Activated CD8-positive, alpha-beta memory T cell treated with anti-CD3 and anti-CD28 coated beads, Interleukin-2, amount 50 U/mL, for 24 hours (primary cell): ENCODE measurements around the gene RHBDF2.

Source experiments
- DNase-seq: peaks from one replicate; pipeline ENCODE4 v3.0.0-alpha.2; 2020; ENCODE audit errors: extremely low read depth

The RHBDF2 gene

GRCh38 chr17:76501018-76501826 is at the start of gene RHBDF2:
RHBDF2 (minus strand) TSS chr17:76501423; CDS start chr17:76481524, 19,899 bp downstream.
- DNase-seq: peak; percentile 88

DNA sequence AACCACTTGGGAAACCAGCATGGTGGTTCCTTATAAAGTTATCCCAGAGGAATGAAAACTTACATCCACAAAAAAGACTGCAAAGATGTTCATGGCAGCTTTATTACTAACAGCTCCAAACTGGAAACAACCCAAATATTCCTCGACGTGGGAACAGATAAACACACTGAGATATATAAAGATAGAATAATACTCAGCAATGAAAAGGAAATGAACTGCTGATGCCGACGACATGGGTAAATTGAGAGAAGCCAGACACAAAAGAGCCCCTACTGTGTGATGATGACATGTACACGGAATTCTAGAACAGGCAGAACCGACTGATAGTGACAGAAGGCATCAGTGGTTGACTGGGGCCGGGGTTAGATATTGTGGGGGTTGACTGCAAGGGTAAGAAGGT is 48.3 kb upstream of the RHBDF2 start:
- DNase-seq: no peak

- no peak for DNase-seq
These were observed 47.9 kb upstream of the RHBDF2 start for GRCh38 chr17:76549215-76549518.

GRCh38 chr17:76548378-76549214 is 47.4 kb upstream of the RHBDF2 start:
- DNase-seq: no peak

DNA sequence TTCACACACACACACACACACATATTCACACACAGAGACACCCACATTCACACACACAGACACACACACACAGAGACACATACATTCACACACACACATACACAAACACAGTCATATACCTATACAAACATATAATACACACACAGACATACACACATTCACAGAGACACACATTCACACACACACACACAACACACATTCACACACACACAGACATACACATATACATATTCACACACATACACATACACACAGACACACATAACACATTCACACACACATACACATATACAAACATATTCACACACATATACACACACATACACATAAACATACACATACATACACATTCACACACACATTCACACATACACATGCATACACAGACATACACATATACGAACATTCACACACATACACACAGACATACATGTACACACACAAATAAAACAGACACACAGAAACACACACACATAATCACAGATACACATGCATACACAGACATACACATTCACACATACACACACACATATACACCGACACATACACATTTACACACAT is 46.5 kb upstream of the RHBDF2 start:
- DNase-seq: no peak

DNA sequence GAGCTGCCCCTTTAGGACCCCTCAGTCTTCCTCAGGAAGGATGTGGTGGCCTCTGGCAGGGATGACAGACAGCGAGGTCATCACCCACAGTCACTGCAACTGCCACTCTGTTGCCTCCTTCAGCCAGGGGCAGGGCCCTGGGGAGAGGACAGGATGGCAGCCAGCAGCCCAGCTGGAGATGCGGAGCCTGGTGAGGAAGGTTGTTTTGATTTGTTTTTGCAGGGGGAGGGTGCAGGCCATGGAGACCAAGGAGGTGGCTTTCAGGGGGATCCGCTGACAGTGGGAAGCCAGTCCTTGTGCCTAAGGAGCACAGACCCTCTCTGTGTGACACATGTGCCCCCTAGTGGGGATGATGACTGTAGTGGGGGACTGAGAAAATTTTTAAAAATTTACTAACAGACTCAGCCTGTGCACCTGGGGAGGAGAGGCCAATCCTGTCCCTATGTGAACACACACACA is 46.0 kb upstream of the RHBDF2 start:
- DNase-seq: peak; percentile 27

GRCh38 chr17:76546556-76547182 is 45.4 kb upstream of the RHBDF2 start:
- no peak for DNase-seq

- no peak for DNase-seq
These were observed 44.8 kb upstream of the RHBDF2 start for GRCh38 chr17:76545918-76546555.

DNA sequence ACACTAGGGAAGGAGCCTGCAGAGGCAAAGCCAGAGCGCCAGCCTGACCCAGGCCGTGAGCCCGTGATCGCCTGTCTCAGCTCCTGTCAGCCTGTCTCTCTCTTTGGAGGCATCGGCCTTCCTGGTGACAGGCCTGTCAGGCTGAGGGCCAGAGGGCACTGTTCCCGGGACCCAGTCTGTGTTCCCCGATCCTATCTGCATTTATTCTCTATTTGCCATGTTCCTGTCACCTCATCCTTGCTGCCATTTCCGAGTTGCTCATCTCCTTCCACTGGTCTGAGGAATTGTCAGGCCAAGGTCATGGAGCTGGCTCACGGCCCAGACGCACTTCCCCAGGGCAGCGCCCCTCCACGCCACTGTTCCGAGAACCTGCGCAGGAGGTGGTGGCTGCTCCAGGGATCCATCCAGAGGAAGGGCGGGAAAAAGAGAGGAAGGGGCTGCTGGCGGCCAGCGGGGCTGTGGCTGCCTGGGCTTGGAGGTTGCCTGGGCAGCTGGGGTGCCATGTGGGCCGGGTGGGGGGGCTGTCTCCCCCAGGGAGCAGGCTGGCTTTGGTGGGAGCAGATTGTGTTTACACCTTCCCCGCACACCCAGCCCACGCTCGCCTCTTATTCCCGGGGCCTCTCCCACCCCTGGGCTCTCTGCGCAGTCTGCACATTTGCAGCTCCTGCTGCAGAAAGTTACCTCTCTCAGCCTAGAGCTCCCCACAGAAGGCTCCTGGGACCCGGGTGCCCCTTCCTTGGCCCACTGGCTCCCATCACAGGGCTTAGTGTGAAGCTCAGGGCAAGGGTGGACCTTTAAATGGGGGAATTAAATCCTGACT is 43.5 kb upstream of the RHBDF2 start:
- no peak for DNase-seq

- no peak for DNase-seq
These were observed 42.8 kb upstream of the RHBDF2 start for GRCh38 chr17:76543826-76544545.

DNA sequence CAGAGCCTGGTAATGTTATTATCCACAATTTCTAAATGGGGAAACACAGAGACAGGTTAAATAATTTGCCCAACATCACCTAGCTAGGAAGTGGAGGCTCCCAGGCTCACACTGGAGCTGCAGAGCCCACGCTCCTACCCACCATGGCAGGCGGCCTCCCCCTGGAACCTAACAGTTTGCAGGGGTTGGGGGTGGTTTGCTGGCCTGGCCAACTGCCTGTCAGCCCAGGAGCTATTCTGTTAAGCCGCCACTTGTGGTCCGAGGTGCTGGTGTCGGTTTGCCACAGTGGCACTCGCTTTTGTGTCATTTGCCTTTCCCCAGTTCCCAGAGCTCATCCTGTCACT is 42.2 kb upstream of the RHBDF2 start:
- DNase-seq: no peak

DNA sequence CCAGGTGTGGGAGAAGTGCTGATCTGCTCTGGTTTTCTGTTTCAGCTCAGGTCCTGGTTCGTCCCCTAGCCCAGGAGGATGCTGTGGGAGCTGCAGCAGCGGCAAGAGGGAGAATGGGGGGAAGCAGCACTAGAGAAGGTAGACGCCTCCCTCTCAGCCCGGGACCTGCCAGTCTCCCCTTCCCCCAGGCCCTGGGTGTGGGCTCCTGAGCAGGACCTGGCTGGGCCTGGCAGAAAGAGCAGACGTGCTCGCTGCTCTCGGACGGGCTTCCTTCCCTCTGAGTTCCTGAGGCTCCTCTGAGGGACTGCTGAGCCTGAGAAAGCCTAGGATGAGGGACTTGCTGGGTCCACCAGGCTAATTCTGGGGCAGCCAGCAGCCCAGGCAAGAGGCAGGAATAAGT is 41.8 kb upstream of the RHBDF2 start:
- DNase-seq: no peak

- DNase-seq: no peak
These were observed 41.3 kb upstream of the RHBDF2 start for GRCh38 chr17:76542566-76542971.

DNA sequence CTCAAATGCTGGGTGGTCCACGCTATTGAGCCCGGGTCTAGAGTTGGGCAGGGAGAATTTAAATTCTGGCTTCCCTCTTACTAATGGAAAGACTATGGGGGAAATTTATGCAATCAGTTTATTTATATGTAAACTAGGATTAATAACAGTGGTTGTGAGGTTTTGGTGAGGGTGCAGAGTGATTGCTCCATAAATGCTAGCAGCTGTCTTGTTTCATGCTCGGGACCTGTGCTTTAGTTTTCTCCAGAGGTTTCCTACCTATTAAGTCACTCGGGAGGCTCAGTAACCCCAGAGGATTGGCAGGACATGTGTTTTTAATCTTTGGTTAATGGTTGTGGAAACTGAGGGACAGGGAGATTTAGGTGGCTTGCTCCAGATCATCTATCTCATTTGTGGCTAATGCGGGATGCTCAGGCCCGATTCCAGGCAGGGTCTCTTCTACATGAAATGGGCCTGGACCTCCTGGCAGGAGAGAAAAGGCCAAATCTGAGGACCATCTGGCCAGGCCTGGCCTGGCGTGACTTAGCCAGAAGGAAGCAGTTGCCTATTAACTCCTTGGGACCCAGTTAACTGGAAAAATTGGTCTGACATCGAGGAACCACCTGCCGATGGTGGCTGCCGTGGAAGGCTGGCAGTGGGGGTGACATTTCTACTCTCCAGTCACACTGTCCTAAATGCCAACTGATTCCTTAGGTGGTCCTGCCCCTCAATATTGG is 40.7 kb upstream of the RHBDF2 start:
- DNase-seq: no peak

DNA sequence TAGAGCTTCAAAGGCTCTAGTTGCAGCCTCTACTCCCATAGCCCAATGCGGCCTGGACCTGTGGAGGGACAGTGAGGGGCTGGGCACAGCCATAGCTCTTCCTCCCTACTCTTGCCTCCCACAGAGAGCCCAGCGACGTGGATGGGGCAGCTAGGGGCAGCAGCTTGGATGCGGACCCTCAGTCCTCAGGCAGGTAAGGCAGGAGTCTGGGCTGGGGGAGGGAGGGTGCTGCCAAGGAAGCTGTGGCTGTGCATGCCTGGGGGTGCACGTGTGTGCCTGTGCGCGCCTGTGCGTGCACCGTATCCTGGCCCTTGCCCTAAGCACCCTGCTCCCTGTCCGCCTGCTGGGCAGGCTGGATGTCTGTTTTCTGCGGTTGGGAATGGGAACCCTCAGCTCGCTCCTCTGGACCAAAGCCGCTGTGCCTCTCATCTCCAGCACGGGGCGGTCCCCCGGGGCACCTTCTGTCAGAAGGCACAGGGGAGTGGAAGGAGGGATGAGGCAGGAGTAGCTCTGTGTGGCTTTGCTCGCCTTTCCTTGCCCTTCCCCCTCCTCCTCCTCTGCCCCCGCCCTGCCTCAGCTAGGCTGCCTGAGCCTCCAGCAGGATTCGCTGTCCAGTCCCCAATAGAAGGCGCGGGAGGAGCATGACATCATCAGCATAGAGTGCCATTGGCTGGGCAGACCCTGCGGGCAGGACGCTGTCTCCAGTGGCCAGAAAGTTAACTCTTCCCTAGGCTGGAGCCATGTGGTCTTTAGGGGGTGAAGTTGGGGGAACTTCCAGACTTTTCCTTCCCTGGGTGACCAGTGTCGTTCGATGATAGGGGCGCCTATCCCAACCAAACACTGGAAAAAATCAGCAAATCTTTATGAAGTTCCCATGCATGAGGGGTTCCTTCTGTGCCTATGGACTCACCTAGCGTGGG is 39.4 kb upstream of the RHBDF2 start:
- no peak for DNase-seq

DNA sequence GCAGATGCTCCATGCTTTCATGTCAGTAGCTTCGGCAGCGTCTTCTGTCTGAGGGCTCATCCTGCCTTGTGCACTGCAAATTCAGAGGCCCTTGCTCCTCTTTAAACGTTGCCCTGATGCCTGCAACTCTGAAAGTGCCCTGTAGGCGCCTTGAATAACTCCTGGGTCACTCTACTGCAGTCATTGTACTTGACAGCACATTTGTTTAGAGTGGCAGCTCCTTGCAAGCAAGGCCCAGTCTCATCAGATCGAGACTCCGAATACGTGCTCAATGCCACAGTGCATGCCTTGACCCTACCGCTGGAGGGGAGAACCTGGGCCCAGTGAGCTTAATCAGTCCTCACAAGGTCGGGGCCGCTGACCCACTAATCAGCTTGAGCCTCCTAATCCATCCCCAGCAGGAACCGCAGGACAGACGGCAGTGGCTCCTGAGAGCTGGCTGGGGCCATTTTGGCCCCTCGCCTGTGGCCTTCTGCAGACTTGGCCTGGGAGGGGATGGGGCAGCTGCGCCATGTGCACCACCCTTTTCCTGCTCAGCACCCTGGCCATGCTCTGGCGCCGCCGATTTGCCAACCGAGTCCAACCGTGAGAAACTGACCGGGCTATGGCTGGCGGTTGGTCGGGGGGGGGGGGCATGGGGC is 38.5 kb upstream of the RHBDF2 start, which contains the start of gene PRCD:
PRCD (plus strand) TSS at position 414 of the 641 bp plus-strand sequence; CDS start at position 512, 98 bp downstream.
- no peak for DNase-seq

GRCh38 chr17:76538941-76539570 is 37.8 kb upstream of the RHBDF2 start:
- no peak for DNase-seq
